RPMI7951 (cell line): Measurements from ENCODE around the gene FAM180A. TPM values are rescaled to one million over a fixed set of nuclear protein-coding genes. Genes with fewer than 3 reads are reported as not detected.
A peak's percentile ranks its signal among the peaks of the same experiment; 100 is the strongest.
"Not testable (repeated sequence)": the region's sequence is repeated elsewhere in the genome, so short reads cannot be mapped to it uniquely, and the experiment has no call there.

Experiments
- DNase-seq: peaks from one replicate; pipeline ENCODE4 v3.0.0-alpha.2; 2012; ENCODE audit warnings: low read depth
- total RNA-seq: library from RNA; depleted of rRNA; stranded (reverse); fragments of >200 nt; shearing (Covaris generic); gene quantifications from 2 replicates; pipeline ENCODE4 v1.2.3, GENCODE V29; 2014

Gene FAM180A
- total RNA-seq, 1 experiment from 2014 or later, result 4.8 TPM

DNA sequence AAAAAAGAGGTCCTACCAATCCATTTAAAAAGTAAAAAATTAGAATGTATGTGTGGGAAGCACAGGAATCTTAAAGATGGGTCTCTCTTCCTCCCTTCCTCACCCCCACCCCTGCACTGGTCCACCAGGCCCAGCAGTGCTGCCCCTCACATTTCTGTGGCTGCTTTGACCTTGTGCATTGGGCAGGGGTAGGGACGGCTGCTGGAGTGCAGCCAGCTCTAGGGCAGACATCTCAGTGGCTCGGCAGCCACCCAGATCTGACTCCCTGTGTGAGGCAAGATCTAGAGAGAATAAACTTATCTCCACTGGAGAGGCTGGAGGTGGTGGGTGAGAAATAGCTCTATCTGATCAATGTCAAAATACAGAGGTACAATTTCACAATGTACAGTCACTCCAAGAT lies 6.7 kb downstream of the FAM180A start:
- no peak for DNase-seq

DNA sequence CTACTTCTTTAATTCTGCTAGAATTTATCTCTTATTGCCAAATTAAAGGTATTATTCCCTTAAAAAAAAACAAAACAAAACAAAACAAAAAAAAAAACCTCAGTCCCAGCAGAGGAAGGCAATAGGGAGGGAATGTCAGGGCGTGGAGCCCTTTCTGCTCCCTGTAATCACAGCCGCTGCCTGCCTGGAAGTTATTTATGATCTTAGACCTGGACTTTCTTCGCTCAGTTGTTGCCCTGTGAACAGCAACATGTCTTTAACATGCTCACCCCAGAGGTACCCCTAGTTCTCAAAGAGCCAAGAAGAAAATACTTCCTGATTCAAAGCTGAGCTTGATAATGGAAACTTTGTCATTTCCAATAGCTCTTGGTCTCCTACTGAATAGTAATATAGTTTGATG lies 7.7 kb downstream of the FAM180A start:
- DNase-seq, result no peak

DNA sequence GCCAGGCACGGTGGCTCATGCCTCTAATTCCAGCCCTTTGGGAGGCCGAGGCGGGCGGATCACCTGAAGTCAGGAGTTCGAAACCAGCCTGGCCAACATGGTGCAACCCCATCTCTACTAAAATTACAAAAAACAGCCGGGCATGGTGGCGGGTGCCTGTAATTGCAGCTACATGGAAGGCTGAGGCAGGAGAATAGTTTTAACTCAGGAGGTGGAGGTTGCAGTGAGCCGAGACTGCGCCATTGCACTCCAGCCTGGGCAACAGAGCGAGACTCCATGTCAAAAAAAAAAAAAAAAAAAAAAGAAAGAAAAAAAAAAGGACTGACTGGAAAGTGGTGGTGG lies 11.3 kb downstream of the FAM180A start:
- not testable (repeated sequence) for DNase-seq

DNA sequence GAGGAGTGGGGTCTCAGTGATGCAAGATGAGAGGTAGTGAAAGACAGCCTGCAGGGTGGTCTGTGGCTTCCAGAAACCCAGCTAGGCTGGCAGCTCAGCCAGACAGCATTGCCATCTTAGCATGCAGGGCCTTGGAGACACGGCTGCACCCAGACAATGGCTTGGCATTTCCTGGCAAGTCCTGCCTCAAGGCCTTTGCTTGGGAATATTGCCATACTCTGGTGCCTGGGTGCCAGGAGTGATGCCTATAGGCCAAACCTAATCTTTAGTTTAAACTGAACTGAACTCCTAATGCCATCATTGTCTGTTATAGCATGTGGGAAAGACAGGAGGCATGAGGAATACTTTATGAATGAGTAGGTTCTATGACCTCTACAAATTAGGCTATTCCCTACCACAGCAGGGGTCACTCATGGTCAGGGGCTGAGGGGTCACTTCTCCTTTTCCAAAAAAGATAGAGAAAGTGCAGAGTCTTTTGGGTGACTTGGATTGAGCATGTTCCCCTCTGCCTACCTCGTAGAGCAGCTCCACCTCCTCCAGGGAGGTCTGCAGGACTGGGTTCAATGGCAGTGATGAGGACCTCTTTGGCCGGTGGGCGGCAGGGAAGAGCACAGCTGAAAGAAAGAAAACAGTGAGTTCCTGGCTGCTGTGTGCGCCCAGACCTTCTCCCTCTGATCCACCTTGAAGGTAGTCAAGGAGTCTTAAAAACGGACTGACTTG lies 11.9 kb downstream of the FAM180A start:
- no peak for DNase-seq

DNA sequence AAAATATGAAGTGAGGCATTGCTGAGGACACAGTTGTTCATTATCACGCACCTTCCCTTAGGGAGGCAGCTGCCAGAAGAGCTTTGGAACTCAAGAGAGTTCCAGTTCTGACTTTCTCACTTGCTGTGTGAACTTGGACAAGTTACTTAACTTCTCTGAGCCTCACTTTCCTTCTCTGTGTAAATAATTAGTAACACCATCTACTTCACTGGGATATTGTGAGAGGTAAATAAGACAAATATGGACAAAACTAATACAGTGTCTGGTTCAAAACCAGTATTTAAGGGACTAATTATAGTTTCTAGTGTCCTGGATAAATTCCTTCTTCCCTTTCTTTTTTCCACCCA lies 14.3 kb downstream of the FAM180A start:
- no peak for DNase-seq

DNA sequence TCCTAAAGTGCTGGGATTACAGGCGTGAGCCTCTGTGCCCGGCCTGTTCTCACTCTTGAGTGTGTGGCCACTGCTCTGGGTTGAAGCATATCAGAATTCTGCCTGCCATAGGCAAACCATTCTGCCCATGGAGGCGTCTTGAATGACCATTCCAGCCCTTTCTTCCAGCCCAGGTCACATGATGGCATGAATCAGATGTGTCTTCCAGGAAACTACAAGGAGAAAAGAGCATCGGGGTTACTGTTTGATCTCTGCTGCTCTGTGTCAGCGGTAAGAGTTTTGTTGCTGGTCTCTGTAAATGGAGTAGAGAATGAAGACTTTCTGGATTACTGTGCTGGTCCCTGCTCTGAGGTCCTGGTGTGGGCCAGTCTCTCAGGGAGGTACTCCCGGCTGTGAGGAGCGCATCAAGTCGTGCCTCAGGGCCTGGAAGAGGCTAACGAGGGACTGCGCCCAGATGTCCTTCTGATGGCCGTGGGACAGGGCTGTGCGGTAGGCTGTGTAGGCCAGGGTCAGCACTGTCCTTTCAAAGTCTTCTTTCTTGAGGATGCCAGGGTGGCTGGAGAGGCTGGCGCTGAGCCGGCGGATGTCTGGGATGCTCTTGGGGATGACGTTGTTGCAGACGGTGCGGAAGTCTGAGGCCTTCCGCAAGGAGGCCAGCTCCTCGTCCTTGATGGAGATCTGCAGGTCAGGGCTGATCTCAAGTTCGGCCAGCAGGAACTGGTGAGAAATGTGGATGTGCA lies 14.8 kb downstream of the FAM180A start:
- DNase-seq, result no peak

DNA sequence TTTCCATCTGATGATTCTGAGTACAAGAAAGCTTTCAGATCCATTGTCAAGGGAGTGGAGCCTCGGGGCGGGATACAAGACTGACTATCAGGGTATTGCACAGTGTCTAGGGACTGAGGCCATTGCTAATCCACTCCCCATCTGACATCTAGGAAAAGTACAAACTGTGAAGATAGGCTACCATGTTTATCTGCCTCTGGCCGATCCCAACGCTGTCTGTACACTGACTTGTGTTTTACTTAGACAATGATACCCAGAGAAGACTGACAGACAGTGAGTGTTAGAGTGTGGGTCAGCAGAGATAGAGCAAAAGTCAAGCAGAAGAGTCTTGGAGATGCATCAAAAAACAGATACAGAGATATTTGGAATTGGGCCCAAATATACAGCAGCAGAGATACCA lies 17.5 kb downstream of the FAM180A start:
- DNase-seq, result no peak

DNA sequence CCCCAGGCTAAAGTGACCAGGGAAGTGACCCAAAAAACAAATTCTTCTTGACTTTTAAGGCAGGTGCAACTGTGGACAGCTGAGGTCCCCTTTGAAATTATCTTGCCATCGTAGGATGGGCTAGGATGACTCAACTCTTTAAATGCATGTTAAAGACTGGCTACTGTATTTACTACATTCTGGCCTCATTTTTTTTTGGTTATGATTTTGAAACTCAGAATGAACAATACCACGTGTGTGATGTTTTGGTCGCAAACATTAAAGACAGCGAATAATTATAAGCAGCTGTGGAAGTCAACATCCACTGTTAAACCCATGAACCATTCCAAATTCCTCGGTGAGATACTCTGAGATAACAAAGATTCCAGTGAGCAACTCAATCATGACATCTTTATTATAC lies 19.4 kb downstream of the FAM180A start:
- DNase-seq, result no peak

DNA sequence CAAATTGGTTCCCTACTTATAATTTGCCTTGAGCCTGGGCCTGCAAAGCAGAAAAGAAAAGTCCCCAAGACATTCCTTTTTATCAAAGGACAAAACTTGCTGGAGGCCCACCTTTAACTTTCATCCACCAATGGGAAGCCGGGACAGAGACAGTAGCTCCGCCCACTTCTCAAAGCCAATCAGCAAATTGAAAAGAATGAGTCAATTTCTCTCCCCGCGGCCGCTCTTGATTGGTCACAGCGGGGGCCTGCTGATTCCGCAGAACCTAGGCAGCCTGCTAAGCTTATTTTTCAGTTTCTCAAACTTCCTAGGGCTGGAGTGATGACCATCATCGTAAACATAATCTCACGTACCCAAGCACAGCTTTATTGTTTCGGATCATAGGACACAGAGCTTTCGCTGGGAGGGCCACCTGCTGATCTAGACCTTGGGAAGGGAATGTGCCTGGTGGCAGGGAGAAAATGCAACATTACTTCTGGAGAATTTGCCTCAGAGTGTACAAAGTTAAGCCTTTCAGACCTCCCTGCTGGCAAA lies 20.4 kb downstream of the FAM180A start, which contains the start of gene SLC13A4:
SLC13A4 (minus strand) TSS at position 51 of the 534 bp plus-strand sequence. CDS start 690 bp downstream, outside the sequence.
- no peak for DNase-seq

DNA sequence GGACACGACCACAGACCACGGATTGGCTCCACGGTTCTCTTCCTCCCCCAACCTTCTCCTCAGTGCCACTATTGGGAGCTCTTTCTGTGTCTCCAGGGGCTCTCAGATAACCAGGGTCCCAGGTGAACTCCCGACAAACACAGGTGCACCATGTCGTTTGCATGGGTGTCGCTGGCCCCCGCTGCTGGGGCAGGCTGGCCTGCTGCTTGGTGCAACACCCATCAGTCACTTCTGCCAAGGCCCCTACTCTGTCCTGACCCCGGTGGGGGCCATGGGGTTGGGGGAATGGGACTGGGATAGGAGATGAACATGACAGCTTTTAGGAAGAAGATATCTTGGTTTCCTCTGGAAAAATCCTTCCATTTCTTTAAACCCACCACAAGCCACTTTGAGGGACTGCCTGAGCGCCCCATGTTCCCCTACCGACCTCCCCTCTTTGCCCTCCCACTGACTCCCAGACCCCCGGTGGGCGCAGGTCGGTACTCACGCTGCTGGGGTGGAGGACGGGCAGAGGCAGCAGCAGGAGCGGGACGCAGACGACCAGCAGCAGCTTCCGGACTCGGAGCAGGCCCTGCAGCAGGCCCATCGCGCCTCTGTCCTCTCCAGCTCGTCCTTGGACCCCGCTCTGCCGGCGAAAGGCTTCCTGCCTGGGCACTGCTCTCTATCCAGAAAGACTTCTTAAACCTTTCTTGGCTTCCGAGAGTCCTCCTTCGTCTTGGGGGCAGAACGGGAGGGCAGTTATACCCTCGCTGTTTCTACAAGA lies 21.5 kb downstream of the FAM180A start:
- DNase-seq, result no peak

DNA sequence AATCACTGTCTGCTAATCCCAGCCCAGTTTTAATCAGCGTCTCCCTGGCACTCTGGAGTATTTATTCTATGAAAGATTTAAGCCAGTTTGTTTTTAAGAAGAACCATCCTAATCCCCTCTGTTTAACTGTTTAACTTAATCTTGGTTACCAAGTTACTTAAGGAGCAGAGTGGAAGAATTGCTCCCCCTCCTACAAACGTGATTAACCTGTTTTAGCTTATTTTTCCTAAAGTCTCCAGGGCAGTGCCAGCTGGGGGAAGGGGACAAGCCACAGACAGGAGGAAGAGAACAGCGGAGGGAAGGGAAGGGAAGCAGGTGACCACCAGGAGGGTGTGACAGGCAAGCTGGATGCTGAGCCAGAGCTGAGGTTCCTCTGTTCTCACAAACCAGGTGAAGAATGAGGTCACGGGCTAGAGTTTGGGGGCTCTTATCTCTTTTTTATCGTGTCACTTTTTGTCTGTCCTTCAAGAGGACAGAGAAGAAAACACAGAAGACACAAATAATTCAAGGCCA lies 22.3 kb downstream of the FAM180A start:
- DNase-seq, result no peak

DNA sequence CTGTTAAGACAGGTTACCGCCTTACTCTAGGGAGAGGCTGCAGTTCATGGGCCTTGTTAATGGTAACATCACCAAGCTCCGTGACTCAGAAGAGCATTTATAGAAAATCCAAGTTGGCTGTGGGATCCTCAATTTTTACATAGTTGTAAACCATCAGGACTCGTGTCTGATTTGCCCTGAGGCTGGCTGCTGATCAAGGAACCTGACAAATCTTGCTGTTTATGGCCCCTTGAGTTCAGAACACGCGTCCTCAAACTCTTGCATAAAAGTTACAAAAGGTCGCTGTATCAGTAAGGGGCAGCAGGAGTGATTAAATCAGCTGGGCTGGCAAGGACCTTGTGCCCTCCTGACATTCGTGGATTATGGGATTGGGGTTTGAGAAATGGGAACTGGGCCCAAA lies 25.2 kb downstream of the FAM180A start:
- DNase-seq, result peak; percentile 66

DNA sequence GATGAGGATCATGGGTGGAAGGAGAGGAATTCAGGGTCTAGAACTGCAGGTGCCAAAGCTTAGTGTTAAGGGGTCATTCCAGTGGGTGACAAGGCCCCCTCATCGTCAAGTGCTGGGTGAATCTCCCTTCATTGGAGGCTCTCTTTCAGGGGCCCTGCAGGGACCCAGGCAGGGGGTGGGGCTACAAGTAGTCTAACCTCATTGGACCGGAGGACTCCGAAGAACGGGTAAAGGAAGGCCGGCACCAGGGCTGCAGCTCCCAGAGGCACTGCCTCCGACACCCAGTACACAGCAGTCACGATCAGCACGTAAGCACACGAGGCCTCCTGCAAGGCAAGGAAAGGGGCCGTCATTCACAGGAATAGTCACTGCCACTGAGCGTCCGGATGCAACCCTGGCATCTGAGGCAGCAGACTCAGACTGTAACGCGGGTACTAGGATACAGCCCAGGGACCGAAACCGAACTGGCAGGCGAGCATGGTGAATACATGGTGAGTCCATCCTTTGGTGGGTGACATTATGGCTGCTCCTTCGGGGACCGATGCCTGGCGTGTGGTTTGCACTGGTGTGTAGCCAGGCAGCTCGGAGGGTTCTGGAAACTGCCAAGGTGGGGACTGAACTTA lies 27.3 kb downstream of the FAM180A start:
- no peak for DNase-seq

DNA sequence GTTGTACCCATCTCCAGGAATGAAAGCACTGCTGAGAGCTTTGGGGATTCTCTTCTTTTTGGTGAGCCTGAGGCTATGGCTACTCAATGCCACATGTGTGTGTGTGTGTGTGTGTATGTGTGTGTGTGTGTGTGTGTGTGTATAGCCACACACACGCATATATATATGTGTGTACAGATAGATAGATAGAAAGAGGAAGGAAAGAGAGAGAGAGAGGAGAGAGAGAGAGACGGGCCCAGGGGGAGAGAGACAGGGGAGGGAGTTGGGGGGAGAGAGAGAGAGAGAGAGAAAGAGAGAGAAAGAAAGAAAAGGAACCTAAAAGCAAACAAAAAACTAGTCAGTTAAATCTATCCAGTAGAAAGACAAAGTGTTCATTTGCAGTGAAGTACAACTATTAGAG lies 28.9 kb downstream of the FAM180A start:
- no peak for DNase-seq

DNA sequence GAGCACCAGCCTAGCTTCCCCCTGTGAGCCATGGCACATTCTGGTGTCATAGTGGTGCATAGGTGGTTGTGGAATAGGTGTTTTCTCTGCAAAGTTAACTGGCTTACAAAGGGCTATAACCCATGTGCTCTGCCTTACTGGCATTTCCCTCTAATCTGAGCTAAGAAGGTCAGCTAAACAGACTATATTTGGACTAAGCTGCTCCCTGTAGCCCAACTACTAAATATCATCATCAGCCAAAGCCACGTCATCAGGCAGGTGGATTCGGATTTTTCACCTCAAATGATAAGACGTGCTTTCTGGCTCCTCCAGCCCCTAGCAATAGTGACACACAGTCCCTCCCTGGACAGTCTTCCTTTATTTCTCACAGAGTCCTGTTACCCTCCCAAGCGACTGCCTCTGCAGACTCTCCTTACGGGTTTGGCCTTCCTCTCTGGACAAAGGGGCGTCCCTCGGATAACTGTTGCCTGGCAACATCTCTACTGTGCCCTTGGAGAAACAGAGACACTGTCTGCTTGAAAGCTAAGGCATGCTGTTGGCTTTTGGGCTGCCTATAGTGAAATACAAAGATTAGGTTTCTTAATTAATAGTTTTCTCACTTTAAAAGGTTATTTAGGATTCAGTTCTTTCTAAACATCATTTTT lies 29.7 kb downstream of the FAM180A start:
- no peak for DNase-seq

DNA sequence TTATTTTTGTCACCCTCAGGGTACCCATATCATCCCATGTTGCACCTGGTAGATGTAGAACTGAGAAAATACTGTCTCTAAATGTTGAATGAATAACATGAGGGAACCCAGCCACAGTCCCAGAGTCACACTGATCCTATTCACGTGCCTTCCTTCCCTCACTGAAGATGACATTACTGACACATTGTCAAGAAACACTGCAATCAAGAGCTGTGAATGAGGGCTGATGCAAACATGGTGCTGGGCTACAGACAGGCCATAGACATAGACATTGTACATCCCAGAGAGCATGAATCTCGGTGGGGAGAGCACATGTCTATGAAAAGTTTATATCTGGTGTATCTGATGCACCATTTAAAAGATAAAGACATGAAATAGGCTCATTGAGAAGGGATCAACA lies 30.4 kb downstream of the FAM180A start:
- DNase-seq, result no peak

DNA sequence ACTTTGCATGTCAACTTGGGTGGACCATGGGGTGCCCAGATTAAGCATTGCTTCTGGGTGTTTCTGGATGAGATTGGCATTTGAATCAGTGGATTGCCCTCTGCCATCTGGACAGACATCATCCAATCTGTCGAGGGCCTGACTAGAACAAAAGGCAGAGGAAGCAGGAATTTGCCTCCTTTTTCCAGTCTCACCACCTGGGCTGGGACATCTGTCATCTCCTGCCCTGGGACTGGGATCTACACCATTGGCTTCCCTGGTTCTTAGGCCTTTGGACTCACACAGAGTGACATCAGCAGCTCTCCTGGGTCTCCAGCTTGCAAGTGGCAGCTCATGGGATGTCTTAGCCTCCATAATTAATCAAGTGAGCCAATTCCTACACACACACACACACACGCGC lies 30.9 kb downstream of the FAM180A start:
- no peak for DNase-seq

DNA sequence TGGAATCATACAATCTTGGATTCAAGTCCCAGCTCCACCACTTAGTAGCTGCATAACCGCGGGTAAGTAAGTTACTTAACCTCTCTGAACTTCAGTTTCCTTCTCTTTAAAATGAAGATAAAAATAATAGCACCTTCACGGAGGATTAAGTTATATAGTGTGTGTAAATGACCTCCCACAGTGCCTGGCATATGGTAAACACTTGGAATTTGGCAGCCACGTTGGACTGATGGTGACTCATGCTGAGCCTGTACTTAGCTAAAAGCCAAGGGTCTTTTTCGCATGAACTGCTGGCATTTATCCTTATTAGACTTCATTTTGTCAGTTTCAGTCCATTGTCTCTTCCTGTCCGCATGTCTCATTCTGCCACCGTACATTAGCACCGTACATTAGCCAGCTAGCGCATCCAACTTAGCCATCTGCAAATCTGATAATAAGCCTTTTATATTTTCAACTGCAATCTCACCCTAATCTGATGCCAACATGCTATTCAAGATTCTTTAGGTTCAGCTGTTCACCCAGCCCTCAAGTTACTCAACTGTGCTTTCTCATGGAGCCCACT lies 31.9 kb downstream of the FAM180A start:
- DNase-seq, result peak; percentile 98

DNA sequence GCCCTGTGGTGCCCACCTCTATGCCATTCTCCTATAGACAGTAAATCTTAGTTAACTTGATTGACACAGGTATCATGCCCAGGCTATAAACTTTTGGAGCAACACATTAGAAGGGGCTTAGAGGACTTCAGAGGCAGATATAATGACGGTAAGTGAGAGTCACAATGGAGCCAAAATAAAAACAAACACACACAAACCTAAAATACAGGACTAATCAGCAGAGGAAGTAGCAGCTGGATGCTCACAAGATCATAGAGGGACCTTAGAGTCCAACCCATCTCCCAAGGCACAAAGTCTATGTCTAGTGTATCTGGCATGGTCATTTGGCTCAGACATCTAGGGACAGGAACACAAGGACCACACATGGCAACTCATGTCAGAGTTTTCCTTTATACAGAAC lies 32.9 kb downstream of the FAM180A start:
- DNase-seq, result no peak

DNA sequence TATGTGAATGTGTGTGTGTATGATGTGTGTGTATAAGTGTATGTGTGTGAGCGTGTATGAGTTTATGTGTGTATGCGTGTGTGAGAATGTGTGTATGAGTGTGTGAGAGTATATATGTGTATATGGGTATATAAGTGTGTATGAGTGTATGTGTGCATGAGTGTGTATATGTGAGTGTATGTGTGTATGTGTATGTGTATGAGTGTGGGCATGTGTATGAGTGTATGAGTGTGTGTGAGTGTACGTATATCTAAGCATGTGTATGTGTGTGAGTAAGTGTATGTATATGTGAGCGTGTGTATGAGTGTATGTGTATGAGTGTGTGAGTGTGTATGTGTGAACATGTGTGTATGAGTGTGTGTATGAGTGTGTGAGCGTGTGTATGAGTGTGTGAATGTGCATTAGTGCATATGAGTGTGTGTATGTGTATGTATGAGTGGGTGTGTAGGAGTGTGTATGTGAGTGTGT lies 33.5 kb downstream of the FAM180A start:
- DNase-seq, result no peak

DNA sequence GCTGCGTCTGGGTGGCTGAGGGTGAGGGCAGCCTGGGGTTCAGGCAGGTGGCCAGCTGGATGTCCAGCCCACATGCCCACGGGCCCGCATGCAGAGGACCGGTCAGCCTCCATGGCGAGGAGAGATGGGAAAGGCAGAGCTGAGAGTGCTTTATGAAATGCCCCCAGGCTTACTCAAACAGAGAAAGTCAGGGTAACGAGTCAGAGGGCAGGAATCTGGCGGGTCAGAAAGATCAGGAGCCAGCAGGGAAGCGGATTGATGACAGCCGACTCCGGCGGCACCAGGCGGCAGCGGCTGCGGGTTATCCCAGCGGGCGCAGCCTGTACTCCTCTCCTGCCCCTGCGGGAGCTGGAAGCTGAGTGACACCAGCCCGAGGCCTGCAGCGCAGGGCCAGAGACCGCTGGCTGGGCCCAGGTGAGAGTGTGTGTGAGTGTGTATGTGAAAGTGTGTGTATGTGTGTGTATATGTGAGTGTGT lies 34.0 kb downstream of the FAM180A start:
- peak; percentile 98 for DNase-seq
